GM21528 (cell line): Measurements from ENCODE around the gene CIITA.

Source experiments
- ATAC-seq: cut with Tn5 transposase; IDR thresholded peaks from one replicate; pipeline ENCODE4 v1.9.1; 2021; ENCODE audit warnings: mild to moderate bottlenecking, moderate library complexity; ENCODE audit not compliant: unreplicated experiment, low FRiP score

Gene CIITA

GRCh38 chr16:10879681-10880589, 2.9 kb downstream of the CIITA start:
- no peak for ATAC-seq

GRCh38 chr16:10880594-10881452, 3.8 kb downstream of the CIITA start:
- no peak for ATAC-seq

DNA sequence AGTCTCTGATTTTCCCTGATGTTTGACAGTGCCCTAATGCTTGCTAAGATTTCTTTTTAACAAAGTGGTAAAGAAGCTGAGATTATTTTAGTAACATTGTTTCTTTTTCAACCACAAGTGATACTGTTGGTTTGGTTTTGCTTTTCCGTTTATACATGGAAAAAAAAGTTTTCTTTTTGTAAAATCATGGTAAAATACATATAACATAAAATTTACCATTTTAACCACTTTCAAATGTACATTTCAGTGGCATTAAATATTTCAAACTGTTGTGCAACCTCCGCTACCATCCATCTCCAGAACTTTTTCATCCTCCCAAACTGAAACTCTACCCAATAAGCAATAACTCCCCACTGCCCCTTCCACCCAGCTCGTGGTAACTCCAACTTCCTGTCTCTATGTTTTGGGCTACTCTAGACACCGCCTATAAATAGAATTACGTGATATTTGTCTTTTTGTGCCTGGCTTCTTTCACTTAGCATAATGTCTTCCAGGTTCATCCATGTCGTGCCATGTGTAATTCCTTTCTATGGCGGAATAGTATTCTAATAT, 4.6 kb downstream of the CIITA start:
- no peak for ATAC-seq

- ATAC-seq = no peak
Observed at GRCh38 chr16:10883004-10883403, 6.0 kb downstream of the CIITA start.

- no peak for ATAC-seq
Observed at GRCh38 chr16:10885246-10885645, 8.2 kb downstream of the CIITA start.

GRCh38 chr16:10888320-10888937, 11.4 kb downstream of the CIITA start:
- ATAC-seq = no peak

- ATAC-seq = no peak
Observed at GRCh38 chr16:10889855-10890254, 12.9 kb downstream of the CIITA start.

- no peak for ATAC-seq
Observed at GRCh38 chr16:10892782-10893318, 15.8 kb downstream of the CIITA start.

DNA sequence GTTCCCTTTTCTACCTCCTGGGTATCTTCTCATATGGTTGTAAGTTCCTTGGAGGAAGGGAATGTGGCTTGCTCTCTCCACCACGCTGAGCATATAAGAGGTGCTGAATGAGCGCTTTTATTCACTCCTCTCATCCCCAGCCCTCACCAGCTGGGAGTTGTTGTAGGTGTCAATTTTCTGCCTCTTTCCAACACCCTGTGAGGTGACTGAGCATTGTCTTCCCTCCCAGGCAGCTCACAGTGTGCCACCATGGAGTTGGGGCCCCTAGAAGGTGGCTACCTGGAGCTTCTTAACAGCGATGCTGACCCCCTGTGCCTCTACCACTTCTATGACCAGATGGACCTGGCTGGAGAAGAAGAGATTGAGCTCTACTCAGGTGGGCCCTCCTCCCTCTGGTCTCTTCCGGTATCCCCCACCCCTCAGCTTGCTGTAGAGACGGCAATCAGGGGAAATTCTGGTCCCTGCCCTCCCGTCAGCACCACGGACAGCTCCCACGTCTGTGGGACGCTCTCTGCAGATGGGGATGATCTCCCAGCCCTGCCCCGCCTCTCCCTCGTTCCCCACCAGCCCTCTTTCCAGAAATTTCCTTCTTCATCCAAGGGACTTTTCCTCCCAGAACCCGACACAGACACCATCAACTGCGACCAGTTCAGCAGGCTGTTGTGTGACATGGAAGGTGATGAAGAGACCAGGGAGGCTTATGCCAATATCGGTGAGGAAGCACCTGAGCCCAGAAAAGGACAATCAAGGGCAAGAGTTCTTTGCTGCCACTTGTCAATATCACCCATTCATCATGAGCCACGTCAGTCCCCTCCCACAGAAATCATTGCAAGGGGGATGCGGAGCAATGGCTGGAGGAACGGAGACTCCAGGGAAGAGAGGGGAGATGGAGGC, 18.3 kb downstream of the CIITA start:
- ATAC-seq = no peak

DNA sequence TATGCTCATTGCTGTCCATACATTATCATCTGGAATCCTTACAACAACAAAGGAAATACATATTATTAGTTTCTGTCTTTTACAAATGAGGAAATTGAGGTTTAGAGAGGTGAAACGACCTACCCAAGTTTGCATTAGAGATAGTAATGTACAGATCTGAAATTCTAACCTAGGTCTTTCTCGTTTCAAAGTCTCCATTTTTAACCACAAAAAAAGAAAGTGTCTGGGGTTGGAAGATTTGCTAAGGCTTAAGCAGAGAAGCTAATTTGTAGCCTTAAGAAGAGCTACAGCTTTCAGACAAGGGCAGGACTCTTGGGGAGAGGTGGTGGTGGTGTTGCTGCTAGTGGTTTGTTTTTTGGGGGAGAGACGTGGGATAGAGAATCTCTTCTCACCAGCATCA, 19.2 kb downstream of the CIITA start:
- ATAC-seq = no peak

- no peak for ATAC-seq
Observed at GRCh38 chr16:10896723-10897122, 19.7 kb downstream of the CIITA start.

DNA sequence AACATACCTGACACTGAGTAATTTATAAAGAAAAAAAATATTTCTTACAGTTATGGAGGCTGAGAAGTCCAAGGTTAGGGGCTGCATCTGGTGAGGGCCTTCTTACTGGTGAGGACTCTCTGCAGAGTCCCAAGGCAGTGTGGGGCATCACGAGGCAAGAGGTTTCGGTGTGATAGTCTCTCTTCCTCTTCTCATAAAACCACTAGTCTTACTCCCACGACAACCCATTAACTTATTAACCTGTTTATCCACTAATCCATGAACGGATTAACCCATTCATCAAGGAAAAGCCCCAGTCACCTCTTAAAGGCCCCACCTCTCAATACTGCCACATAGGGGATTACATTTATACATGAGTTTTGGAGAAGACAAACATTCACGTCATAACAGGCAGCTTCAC, 20.1 kb downstream of the CIITA start:
- peak; percentile 69 for ATAC-seq

- no peak for ATAC-seq
Observed at GRCh38 chr16:10902999-10903398, 26.0 kb downstream of the CIITA start.

GRCh38 chr16:10906482-10906881, 29.5 kb downstream of the CIITA start:
- ATAC-seq = no peak

- no peak for ATAC-seq
Observed at GRCh38 chr16:10906914-10907756, 30.1 kb downstream of the CIITA start.

- no peak for ATAC-seq
Observed at GRCh38 chr16:10907757-10908045, 30.7 kb downstream of the CIITA start.

GRCh38 chr16:10911267-10911666, 34.3 kb downstream of the CIITA start:
- ATAC-seq = no peak

GRCh38 chr16:10916534-10916933, 39.5 kb downstream of the CIITA start:
- ATAC-seq = no peak
